Renal cortical epithelial cell (primary cell): ENCODE results near the gene SIL1. TPM values are rescaled to one million over a fixed set of nuclear protein-coding genes. Genes with fewer than 3 reads are reported as not detected.
"Not testable (repeated sequence)": the region's sequence is repeated elsewhere in the genome, so short reads cannot be mapped to it uniquely, and the experiment has no call there.

Source experiments
- DNase-seq: peaks from one replicate; pipeline ENCODE4 v3.0.0-alpha.2; 2011; ENCODE audit warnings: low read depth
- total RNA-seq: library from RNA; depleted of rRNA; stranded (reverse); fragments of >200 nt; gene quantifications from 2 replicates; pipeline ENCODE4 v1.2.3, GENCODE V29; 2014

The SIL1 gene
- total RNA-seq, 1 donor from 2014 or later, result 59.7 TPM

- no peak for DNase-seq
These were observed 6.0 kb upstream of the SIL1 start for GRCh38 chr5:139204196-139204595.

GRCh38 chr5:139199321-139199720 is 1.2 kb upstream of the SIL1 start:
- DNase-seq, result no peak

GRCh38 chr5:139196296-139196956 is 1.7 kb downstream of the SIL1 start:
- DNase-seq, result no peak

- DNase-seq, result no peak
These were observed 3.7 kb downstream of the SIL1 start for GRCh38 chr5:139194486-139194885.

- DNase-seq, result peak; percentile 26
These were observed 4.2 kb downstream of the SIL1 start for GRCh38 chr5:139193928-139194327.

- not testable (repeated sequence) for DNase-seq
These were observed 5.3 kb downstream of the SIL1 start for GRCh38 chr5:139192906-139193305.

- DNase-seq, result not testable (repeated sequence)
These were observed 6.2 kb downstream of the SIL1 start for GRCh38 chr5:139191954-139192353.

- DNase-seq, result no peak
These were observed 8.0 kb downstream of the SIL1 start for GRCh38 chr5:139190125-139190524.

GRCh38 chr5:139188558-139189270 is 9.5 kb downstream of the SIL1 start:
- no peak for DNase-seq

GRCh38 chr5:139186752-139187326 is 11.3 kb downstream of the SIL1 start:
- no peak for DNase-seq

GRCh38 chr5:139186261-139186660 is 11.9 kb downstream of the SIL1 start:
- DNase-seq, result no peak

GRCh38 chr5:139185589-139185988 is 12.6 kb downstream of the SIL1 start:
- no peak for DNase-seq

GRCh38 chr5:139183502-139183901 is 14.7 kb downstream of the SIL1 start:
- DNase-seq, result no peak

GRCh38 chr5:139182528-139183296 is 15.5 kb downstream of the SIL1 start:
- DNase-seq, result no peak

GRCh38 chr5:139181835-139182452 is 16.2 kb downstream of the SIL1 start:
- peak; percentile 83 for DNase-seq

- DNase-seq, result no peak
These were observed 16.8 kb downstream of the SIL1 start for GRCh38 chr5:139181322-139181730.

GRCh38 chr5:139180850-139181249 is 17.3 kb downstream of the SIL1 start:
- DNase-seq, result no peak

GRCh38 chr5:139179778-139180513 is 18.2 kb downstream of the SIL1 start:
- not testable (repeated sequence) for DNase-seq

GRCh38 chr5:139178935-139179334 is 19.2 kb downstream of the SIL1 start:
- DNase-seq, result peak; percentile 39

GRCh38 chr5:139178589-139178917 is 19.6 kb downstream of the SIL1 start:
- DNase-seq, result no peak
